GM18526 (cell line): ENCODE results near the gene GREB1.

Experiments
- POLR2A ChIP-seq: IDR thresholded peaks from 3 replicates; pipeline ENCODE4 v1.6.1; 2011; ENCODE audit not compliant: insufficient read length; ENCODE audit errors: extremely low read depth

Gene GREB1

GRCh38 chr2:11658208-11659114, 124.6 kb downstream of the GREB1 start:
- no peak for TF ChIP-seq POLR2A

DNA sequence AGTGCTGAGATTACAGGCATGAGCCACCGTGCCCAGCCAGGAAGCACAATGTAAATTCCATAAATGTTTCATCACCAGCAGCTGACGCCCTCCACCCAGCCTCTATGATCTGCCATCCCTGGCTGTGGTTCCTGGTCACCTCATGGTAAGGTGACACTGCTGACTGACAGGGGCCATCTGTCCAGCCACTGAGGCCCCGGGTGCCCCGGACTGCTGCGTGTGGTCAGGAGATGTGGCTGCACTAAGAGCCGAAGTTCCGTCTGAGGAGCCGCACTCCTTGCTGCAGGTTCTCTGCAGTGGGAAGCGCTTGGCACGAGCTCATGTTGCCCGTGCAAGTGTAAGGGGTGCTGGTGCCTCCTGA, 125.2 kb downstream of the GREB1 start:
- no peak for TF ChIP-seq POLR2A

- no peak for TF ChIP-seq POLR2A
These were observed 126.0 kb downstream of the GREB1 start for GRCh38 chr2:11659851-11660250.

DNA sequence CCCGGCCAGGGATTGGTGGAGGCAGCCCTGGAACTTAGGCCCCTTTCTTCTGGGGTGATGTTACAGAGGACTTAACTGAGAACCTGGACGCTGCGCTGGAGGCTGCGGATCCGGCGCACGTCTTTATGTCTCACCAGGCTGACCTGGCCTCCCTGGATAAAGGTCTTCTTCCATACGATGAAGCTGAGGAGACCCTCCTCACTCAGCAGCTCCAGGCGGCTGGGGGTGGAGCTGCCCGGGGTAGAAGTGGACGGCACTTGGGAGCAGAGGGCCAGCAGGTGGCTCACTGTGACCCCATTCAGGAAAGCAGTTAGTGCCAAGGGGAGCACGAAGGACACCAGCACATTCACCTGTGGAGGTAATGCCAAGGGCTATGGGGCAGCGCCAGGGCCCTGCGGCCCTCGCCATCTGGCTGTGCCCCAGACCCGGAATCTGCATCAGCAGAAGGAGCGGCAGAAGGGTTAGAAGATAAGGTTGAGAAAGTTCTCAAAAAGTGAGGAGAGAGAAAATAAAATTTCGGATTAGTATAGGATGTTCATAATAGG, 128.1 kb downstream of the GREB1 start:
- TF ChIP-seq POLR2A, result no peak

DNA sequence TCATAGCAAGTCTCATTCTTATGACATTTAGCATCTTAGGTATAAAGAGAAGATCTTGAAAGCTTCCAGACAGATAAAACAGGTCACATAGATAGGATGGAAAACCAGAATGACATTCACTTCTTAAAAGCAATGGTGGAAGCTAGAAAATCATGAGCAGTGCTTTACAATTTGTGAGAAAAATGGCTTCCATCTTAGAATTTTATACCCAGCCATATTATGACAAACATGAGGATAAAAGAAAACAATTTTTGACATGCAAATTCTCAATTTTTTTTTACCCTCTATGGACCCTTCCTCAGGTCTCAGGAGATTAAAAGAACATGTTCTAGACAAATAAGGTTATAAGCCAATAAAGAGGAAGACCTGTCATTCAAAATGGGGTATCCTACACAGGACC, 129.0 kb downstream of the GREB1 start:
- TF ChIP-seq POLR2A, result no peak

GRCh38 chr2:11663427-11663826, 129.6 kb downstream of the GREB1 start:
- TF ChIP-seq POLR2A, result no peak

DNA sequence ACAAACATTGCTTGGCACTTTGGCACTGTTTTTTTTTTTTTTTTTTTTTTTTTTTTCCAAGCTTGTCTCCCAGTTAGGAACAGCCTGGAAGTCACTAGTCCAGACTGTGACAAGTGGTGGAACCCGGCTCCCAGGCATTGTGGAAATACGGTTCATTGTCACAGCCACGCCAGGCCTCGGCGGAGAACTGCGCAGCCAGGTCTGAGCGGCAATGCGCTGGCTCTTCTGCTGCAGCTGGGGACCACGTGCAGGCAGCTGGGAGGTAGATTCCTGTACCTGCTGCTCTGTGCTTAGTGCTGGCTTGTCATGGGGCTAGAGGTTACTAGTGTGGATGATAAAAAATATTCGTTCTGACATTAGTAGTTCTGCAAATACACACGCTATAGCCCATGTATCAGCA, 131.2 kb downstream of the GREB1 start:
- TF ChIP-seq POLR2A, result no peak

DNA sequence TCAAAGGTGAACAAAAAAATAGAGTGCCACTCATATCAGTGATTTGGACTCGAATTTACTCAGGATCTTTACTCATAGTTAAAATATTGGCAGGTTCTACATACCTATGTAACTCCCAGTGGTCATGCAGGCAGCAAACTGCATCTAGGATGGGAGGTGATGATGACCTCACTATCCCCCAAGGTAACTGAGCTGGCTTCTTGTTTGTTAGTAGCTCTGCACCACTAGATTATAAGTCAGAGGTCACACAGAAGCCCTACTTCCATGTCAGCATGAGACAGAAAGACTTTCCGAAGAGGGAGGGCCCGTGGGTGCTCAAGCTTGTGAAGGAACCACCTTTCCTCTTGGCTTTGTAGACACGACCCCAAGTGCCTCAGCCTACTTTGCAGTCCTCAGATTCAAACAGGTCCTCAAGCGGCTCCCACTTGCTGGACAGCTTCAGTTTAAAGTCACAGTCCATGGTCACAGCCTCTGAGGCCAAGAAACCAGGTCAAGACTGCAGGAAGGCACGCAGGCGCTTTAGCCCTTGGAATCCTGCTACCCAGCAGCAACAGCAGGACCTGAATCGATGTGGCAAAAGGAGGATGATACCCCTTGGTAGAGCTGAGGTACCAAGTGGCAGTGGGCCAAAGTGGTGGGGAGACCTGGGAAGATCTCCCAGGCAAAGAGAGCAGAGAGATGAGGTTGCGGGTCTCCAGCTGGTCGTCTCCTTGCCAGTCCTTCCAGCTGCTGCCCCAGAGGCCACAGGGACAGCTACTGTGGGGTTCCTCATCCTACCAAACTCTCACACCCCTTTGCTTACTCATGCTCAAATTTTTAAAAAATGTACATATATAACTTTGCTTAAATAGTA, 131.9 kb downstream of the GREB1 start:
- no peak for TF ChIP-seq POLR2A

- no peak for TF ChIP-seq POLR2A
These were observed 133.3 kb downstream of the GREB1 start for GRCh38 chr2:11667194-11667593.

DNA sequence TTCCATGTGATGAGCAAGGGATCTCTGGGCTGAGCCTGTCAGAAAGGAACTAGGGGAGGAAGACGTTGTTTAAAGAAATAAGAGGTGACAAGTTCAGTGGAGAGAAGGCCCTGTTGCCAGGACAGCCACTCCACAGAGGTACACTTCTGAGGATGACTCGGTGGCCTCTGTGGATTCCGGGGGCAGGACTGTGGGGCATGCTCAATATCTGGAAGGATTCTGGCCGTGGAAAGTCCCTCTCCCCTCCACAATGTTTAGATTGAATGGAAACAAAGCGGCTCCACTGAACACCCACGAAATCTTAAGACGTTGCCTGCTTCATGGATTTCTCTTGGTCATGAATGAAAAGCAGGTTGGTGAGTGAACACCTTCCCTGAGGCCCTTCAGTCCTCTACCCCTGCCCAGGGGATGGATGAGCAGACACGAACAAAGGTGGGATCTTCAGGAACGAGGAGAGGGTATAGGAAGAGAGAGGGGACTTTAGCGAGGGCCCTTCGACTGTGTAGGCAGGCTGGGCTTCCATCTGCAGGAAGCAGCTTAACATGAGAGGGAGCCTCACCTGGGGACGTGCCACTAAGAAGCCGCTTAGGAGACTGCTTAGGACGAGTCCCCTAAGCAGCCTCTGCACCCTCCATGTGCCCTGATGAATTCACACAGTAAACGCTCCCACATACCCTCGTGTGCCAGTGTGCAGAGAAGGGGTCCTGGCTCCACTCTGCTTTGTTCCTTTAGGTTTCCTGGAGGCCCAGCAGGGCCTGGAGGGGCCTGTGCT, 134.2 kb downstream of the GREB1 start:
- no peak for TF ChIP-seq POLR2A

DNA sequence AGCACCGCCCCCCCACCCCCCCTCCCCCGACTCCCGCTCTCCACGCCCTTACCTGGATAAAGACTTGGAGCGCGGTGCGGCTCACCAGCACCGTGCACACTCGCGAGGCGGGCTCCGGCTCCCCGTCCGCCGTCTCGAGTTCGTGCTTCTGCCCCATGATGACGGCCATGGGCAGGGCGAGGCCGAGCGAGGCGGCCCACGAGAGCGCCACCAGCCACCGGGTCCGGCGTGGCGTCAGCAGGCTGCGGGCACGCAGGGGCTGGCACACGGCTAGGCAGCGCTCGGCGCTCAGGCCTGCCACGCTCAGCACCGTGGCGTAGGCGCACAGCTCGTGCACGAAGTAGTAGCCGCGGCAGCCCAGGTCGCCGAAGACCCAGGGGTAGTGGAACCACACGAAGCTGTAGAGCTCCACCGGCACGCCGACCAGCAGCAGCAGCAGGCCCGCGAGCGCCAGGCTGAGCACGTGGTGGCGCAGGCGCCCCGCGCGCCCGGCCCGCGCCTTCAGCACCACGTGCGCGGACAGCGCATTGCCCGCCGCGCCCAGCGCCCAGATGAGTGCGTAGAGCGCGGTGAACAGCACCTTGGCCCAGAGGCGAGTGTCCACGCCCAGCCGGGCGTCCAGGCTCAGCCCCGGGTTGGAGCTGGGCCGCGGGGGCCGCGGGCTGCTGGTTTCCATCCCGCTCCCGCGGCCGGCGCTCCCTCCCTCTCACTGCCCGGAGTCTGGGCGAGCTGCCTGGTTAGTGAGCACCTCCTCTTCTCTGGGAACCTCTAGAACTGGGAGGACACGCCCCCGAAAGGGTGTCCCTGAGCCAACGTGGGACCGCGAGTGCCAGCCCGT, 135.8 kb downstream of the GREB1 start, which contains the start of gene NTSR2:
NTSR2 (minus strand) TSS at position 742 of the 838 bp plus-strand sequence; CDS start at position 676, 66 bp downstream.
- no peak for TF ChIP-seq POLR2A

GRCh38 chr2:11672407-11672806, 138.6 kb downstream of the GREB1 start:
- no peak for TF ChIP-seq POLR2A

- no peak for TF ChIP-seq POLR2A
These were observed 141.1 kb downstream of the GREB1 start for GRCh38 chr2:11674983-11675382.
